SK-N-SH (cell line): ENCODE measurements around the gene THOP1. TPM values are rescaled to one million over a fixed set of nuclear protein-coding genes. Genes with fewer than 3 reads are reported as not detected.
A peak's percentile ranks its signal among the peaks of the same experiment; 100 is the strongest.

Experiments
- CTCF ChIA-PET: fragments of 300-600, 350-600 bp; formaldehyde crosslinking; extraction: SDS; loops from one replicate; lab custom pipeline; 2021; lab: Yijun Ruan, JAX
- POLR2A ChIA-PET: fragments of 350-600 bp; sonication (Branson Sonifier 250); formaldehyde crosslinking; extraction: SDS; loops from one replicate; lab custom pipeline; 2020; ENCODE audit warnings: antibody characterized with exemption, inconsistent platforms; lab: Yijun Ruan, JAX
- DNase-seq: peaks from one replicate; pipeline ENCODE4 v3.0.0; 2012
- H2AFZ ChIP-seq: fragments of 200-600 bp; sonication (generic); 2 replicates; pipeline ENCODE4 v1.8.1; 2016; ENCODE audit warnings: antibody characterized with exemption, mild to moderate bottlenecking, low read depth
- H3F3A ChIP-seq: fragments of 200-600 bp; sonication (generic); replicated peaks from 2 replicates; pipeline ENCODE3; 2016; ENCODE audit warnings: antibody characterized with exemption, mild to moderate bottlenecking; ENCODE audit not compliant: insufficient read depth
- H3K27ac ChIP-seq, 2 experiments: fragments of 200-500 bp in 1 of 2; fragments of 200-600 bp in 1 of 2; sonication (Bioruptor generic) in 1 of 2; sonication (generic), shearing (Covaris generic) in 1 of 2; 2 replicates each; pipeline versions ENCODE4 v1.5.1 to v1.6.1; 2014 to 2016; ENCODE audit warnings: low read depth in 2 of 2, inconsistent platforms in 1 of 2, low read length in 1 of 2, mild to moderate bottlenecking in 1 of 2, mixed read lengths in 1 of 2
- H3K27me3 ChIP-seq: fragments of 200-600 bp; sonication (generic), shearing (Covaris generic); 2 replicates; pipeline ENCODE4 v1.6.1; 2016; ENCODE audit warnings: mixed run types; ENCODE audit not compliant: insufficient read depth
- H3K36me3 ChIP-seq, 2 experiments: fragments of 200-500 bp in 1 of 2; fragments of 200-600 bp in 1 of 2; sonication (Bioruptor generic) in 1 of 2; sonication (generic) in 1 of 2; replicated peaks in 1 of 2; 2 replicates each; pipeline versions ENCODE3 to v1.5.1; 2014 to 2016; ENCODE audit warnings: low read length in 1 of 2, mild to moderate bottlenecking in 1 of 2; ENCODE audit not compliant: insufficient read depth in 2 of 2, control insufficient read depth in 1 of 2
- H3K4me1 ChIP-seq, 2 experiments: fragments of 200-500 bp in 1 of 2; fragments of 200-600 bp in 1 of 2; sonication (Bioruptor generic) in 1 of 2; sonication (generic), shearing (Covaris generic) in 1 of 2; 2 replicates each; pipeline versions ENCODE4 v1.5.1 to v1.6.1; 2014 to 2016; ENCODE audit warnings: low read depth in 1 of 2, low read length in 1 of 2, mixed run types in 1 of 2; ENCODE audit not compliant: insufficient read depth in 2 of 2, control insufficient read depth in 1 of 2
- H3K4me2 ChIP-seq: fragments of 200-600 bp; sonication (generic), shearing (Covaris generic); 2 replicates; pipeline ENCODE4 v1.6.1; 2017; ENCODE audit warnings: mixed run types
- H3K4me3 ChIP-seq, 2 experiments: fragments of 200-500 bp in 1 of 2; fragments of 200-600 bp in 1 of 2; sonication (Bioruptor generic) in 1 of 2; sonication (generic), shearing (Covaris generic) in 1 of 2; 2 replicates each; pipeline versions ENCODE4 v1.5.1 to v1.8.1; 2014 to 2016; ENCODE audit warnings: low read depth in 2 of 2, inconsistent platforms in 1 of 2, low read length in 1 of 2, mild to moderate bottlenecking in 1 of 2, mixed read lengths in 1 of 2, moderate library complexity in 1 of 2
- H3K79me2 ChIP-seq: fragments of 200-600 bp; sonication (generic); 2 replicates; pipeline ENCODE4 v1.8.1; 2017; ENCODE audit warnings: mild to moderate bottlenecking; ENCODE audit not compliant: insufficient read depth
- H3K9ac ChIP-seq: fragments of 200-600 bp; sonication (generic); 2 replicates; pipeline ENCODE4 v1.6.1; 2017; ENCODE audit warnings: mixed run types
- H3K9me2 ChIP-seq: fragments of 200-600 bp; sonication (generic); 2 replicates; pipeline ENCODE4 v1.6.1; 2017; ENCODE audit warnings: mixed run types
- H3K9me3 ChIP-seq: fragments of 200-600 bp; sonication (generic); 2 replicates; pipeline ENCODE4 v1.6.1; 2017; ENCODE audit warnings: mixed run types, mild to moderate bottlenecking, moderate library complexity
- H4K20me1 ChIP-seq: fragments of 200-600 bp; sonication (generic); 2 replicates; pipeline ENCODE4 v1.6.1; 2017; ENCODE audit warnings: mild to moderate bottlenecking, mixed run types; ENCODE audit not compliant: insufficient read depth
- FOXM1 ChIP-seq: IDR thresholded peaks from 2 replicates; pipeline ENCODE4 v1.4.0; 2012; ENCODE audit warnings: low read depth, mild to moderate bottlenecking
- JUND ChIP-seq: IDR thresholded peaks from 2 replicates; pipeline ENCODE4 v1.4.0; 2012
- MAX ChIP-seq: IDR thresholded peaks from 2 replicates; pipeline ENCODE4 v1.4.0; 2012; ENCODE audit warnings: low read depth
- RFX5 ChIP-seq: IDR thresholded peaks from 2 replicates; pipeline ENCODE4 v1.6.1; 2012; ENCODE audit warnings: mild to moderate bottlenecking, improper control_type of control experiment, low read length
- SIN3A ChIP-seq: IDR thresholded peaks from 2 replicates; pipeline ENCODE4 v1.6.1; 2012; ENCODE audit warnings: low read depth, mild to moderate bottlenecking, low read length, moderate library complexity, borderline replicate concordance
- SMC3 ChIP-seq: IDR thresholded peaks from 2 replicates; pipeline ENCODE4 v1.6.1; 2012; ENCODE audit warnings: low read depth, low read length, improper control_type of control experiment
- TCF12 ChIP-seq: IDR thresholded peaks from 2 replicates; pipeline ENCODE4 v1.4.0; 2012
- USF2 ChIP-seq: fragments of 150-350 bp; IDR thresholded peaks from 2 replicates; pipeline ENCODE4 v1.6.1; 2017; ENCODE audit warnings: antibody characterized with exemption, low read length, low read depth, borderline replicate concordance
- ZBTB33 ChIP-seq: IDR thresholded peaks from 2 replicates; pipeline ENCODE4 v1.4.0; 2012; ENCODE audit warnings: low read depth, borderline replicate concordance
- WGBS: methylation state at CpG from one replicate; pipeline ENCODE4 v1.1.6; 2017; ENCODE audit warnings: low lambda C conversion rate; 5-methylcytosine and 5-hydroxymethylcytosine counted together
- polyA plus RNA-seq, 3 experiments: library from polyadenylated mRNA; depleted of rRNA; stranded (reverse); fragments of >200 nt; gene quantifications; 2 replicates each; pipeline ENCODE4 v1.2.3, GENCODE V29; 2012
- TF ChIP-seq, protein P1 (sequence below): IDR thresholded peaks from 2 replicates; pipeline ENCODE4 v1.6.1; 2012; ENCODE audit warnings: mild to moderate bottlenecking, low read depth, low read length, moderate library complexity

THOP1 gene
- polyA plus RNA-seq, 1 of the 3 experiments (the other 2 are of a cell fraction) = 138 TPM

DNA sequence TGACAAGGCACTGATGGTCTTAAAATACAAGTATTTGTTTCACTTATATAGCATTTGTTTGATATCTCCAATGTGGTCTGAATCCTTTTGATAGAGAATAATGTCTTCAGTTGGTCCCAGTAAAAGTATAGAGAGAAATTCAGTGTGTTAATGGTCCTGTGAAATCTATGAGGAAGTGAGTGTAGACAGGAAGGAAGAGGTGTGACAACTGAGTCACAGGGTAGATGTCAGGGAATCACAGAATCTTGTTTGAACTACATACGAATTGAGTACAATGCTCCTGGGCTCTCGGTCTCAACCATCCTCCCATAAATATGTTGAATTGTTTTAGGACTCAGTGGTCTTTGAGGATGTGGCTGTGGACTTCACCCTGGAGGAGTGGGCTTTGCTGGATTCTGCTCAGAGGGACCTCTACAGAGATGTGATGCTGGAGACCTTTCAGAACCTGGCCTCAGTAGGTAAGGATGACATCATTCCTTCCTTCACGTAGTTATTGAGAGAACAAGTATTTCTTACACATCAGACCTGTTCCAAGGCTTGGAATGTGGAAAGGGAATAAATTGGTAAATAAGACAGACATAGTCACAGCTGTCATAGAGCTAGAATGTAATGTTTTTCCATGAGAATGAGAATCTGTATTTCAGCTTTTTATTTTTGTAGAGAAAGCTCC, 65.1 kb downstream of the THOP1 start (continued):
- no peak for TF ChIP-seq MAX
- no peak for TF ChIP-seq TCF12

DNA sequence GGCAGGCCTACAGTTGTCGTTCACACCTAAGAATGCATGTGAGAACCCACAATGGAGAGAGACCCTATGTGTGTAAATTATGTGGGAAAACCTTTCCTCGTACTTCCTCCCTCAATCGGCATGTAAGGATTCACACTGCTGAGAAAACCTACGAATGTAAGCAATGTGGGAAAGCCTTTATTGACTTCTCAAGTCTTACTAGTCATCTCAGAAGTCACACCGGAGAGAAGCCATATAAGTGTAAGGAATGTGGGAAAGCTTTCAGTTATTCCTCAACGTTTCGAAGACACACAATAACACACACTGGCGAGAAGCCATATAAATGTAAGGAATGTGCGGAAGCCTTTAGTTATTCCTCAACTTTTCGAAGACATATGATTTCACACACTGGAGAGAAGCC, 67.3 kb downstream of the THOP1 start:
- Histone ChIP-seq H3K4me2 (no peak overlapping the region), H3K9me3 (peaks cover 31% of the 10 kb centered on the region), H3K27me3 (no peaks in the 10 kb centered on the region), H3K4me3 (peak overlapping the region in 1 of 2 experiments; percentile 4; a peak in 1 of 4 replicates), H3K27ac (no peak overlapping the region), H2AFZ (no peak overlapping the region), H3K36me3 (peaks cover 34 to 56% of the 10 kb centered on the region in 2 experiments), H4K20me1 (no peaks in the 10 kb centered on the region), H3K9ac (no peak overlapping the region), H3K9me2 (no peaks in the 10 kb centered on the region), H3K4me1 (no peaks in the 10 kb centered on the region), H3K79me2 (peaks cover 17% of the 10 kb centered on the region; the same call in 1 of the 2 replicates), H3F3A (no peaks in the 10 kb centered on the region)
- DNase-seq = no peak
- WGBS = 97% methylated on average over 10 of the region's 10 CpGs
- TF ChIP-seq SMC3 (no peak), MAX (no peak), USF2 (no peak), TCF12 (no peak), JUND (no peak), FOXM1 (no peak), RFX5 (no peak), SIN3A (no peak), ZBTB33 (no peak)
- TF ChIP-seq, protein P1, sequence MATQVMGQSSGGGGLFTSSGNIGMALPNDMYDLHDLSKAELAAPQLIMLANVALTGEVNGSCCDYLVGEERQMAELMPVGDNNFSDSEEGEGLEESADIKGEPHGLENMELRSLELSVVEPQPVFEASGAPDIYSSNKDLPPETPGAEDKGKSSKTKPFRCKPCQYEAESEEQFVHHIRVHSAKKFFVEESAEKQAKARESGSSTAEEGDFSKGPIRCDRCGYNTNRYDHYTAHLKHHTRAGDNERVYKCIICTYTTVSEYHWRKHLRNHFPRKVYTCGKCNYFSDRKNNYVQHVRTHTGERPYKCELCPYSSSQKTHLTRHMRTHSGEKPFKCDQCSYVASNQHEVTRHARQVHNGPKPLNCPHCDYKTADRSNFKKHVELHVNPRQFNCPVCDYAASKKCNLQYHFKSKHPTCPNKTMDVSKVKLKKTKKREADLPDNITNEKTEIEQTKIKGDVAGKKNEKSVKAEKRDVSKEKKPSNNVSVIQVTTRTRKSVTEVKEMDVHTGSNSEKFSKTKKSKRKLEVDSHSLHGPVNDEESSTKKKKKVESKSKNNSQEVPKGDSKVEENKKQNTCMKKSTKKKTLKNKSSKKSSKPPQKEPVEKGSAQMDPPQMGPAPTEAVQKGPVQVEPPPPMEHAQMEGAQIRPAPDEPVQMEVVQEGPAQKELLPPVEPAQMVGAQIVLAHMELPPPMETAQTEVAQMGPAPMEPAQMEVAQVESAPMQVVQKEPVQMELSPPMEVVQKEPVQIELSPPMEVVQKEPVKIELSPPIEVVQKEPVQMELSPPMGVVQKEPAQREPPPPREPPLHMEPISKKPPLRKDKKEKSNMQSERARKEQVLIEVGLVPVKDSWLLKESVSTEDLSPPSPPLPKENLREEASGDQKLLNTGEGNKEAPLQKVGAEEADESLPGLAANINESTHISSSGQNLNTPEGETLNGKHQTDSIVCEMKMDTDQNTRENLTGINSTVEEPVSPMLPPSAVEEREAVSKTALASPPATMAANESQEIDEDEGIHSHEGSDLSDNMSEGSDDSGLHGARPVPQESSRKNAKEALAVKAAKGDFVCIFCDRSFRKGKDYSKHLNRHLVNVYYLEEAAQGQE = no peak
- CTCF ChIA-PET = no interaction called here
- POLR2A ChIA-PET = no interaction called here
